ENCODE measurements around the gene NEDD4L.
A peak's percentile ranks its signal among the peaks of the same experiment; 100 is the strongest.

NEDD4L gene

GRCh38 chr18:58044370-58045241 is 580 bp downstream of the NEDD4L start (continued):
- TF ChIP-seq HOXA7 (CRISPR knock-in tag; IDR thresholded peaks at IDR 0.05; ENCODE audit: borderline replicate concordance) (no peak), PRDM6 (tag by site-specific recombination; IDR thresholded peaks at IDR 0.05) (no peak), ZNF175 (tag by site-specific recombination; IDR thresholded peaks at IDR 0.05) (no peak), ZNF488 (tag by site-specific recombination; IDR thresholded peaks at IDR 0.05) (no peak), SETDB1 (IDR thresholded peaks at IDR 0.05; ENCODE audit: insufficient read length, low read length) (no peak), ZNF112 (tag by site-specific recombination; IDR thresholded peaks at IDR 0.05) (no peak), ZNF114 (tag by site-specific recombination; IDR thresholded peaks at IDR 0.05) (no peak), ZNF530 (tag by site-specific recombination; IDR thresholded peaks at IDR 0.05; ENCODE audit: low read depth) (no peak), SCRT1 (tag by site-specific recombination; IDR thresholded peaks at IDR 0.05; ENCODE audit: borderline replicate concordance) (no peak), ZNF48 (tag by site-specific recombination; IDR thresholded peaks at IDR 0.05) (no peak), MYNN (tag by site-specific recombination; IDR thresholded peaks at IDR 0.05; ENCODE audit: borderline replicate concordance) (no peak), HOXD13 (CRISPR knock-in tag; IDR thresholded peaks at IDR 0.05; ENCODE audit: borderline replicate concordance) (no peak), ZNF302 (tag by site-specific recombination; IDR thresholded peaks at IDR 0.05; ENCODE audit: low read depth) (no peak), OSR2 (tag by site-specific recombination; IDR thresholded peaks at IDR 0.05) (no peak), ZNF423 (tag by site-specific recombination; IDR thresholded peaks at IDR 0.05) (peak; percentile 76), ZNF664 (tag by site-specific recombination; IDR thresholded peaks at IDR 0.05) (no peak), SP7 (tag by site-specific recombination; IDR thresholded peaks at IDR 0.05) (peak; percentile 34; the same call in 1 of the 2 replicates), ZBTB8A (tag by site-specific recombination; IDR thresholded peaks at IDR 0.05) (peak; percentile 78), PRDM10 (tag by site-specific recombination; IDR thresholded peaks at IDR 0.05) (no peak), ZNF747 (tag by site-specific recombination; IDR thresholded peaks at IDR 0.05) (no peak), ZNF350 (tag by site-specific recombination; IDR thresholded peaks at IDR 0.05) (no peak), ZNF529 (tag by site-specific recombination; IDR thresholded peaks at IDR 0.05; ENCODE audit: insufficient replicate concordance) (no peak), ZNF610 (tag by site-specific recombination; IDR thresholded peaks at IDR 0.05; ENCODE audit: borderline replicate concordance) (no peak), ZNF701 (tag by site-specific recombination; IDR thresholded peaks at IDR 0.05) (no peak), ZNF843 (tag by site-specific recombination; IDR thresholded peaks at IDR 0.05) (no peak), ZNF394 (tag by site-specific recombination; IDR thresholded peaks at IDR 0.05; ENCODE audit: borderline replicate concordance) (peak; percentile 78; the same call in 1 of the 2 replicates), ZXDB (tag by site-specific recombination; IDR thresholded peaks at IDR 0.05) (peak; percentile 93), ZNF239 (tag by site-specific recombination; IDR thresholded peaks at IDR 0.05) (no peak), ZIC2 (tag by site-specific recombination; IDR thresholded peaks at IDR 0.05) (peak; percentile 99), IKZF3 (tag by site-specific recombination; IDR thresholded peaks at IDR 0.05) (peak; percentile 67), ZBTB7A (tag by site-specific recombination; IDR thresholded peaks at IDR 0.05; ENCODE audit: low read depth) (peak; percentile 51; the same call in 1 of the 2 replicates)
- TF ChIP-seq, protein P1, sequence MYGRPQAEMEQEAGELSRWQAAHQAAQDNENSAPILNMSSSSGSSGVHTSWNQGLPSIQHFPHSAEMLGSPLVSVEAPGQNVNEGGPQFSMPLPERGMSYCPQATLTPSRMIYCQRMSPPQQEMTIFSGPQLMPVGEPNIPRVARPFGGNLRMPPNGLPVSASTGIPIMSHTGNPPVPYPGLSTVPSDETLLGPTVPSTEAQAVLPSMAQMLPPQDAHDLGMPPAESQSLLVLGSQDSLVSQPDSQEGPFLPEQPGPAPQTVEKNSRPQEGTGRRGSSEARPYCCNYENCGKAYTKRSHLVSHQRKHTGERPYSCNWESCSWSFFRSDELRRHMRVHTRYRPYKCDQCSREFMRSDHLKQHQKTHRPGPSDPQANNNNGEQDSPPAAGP (tag by site-specific recombination; IDR thresholded peaks at IDR 0.05), result no peak
